GM19395 (cell line): ENCODE results near the gene DUS1L.

Experiments used
- ATAC-seq: cut with Tn5 transposase; IDR thresholded peaks from one replicate; pipeline ENCODE4 v1.9.1; 2021; ENCODE audit warnings: mild to moderate bottlenecking, moderate library complexity; ENCODE audit not compliant: unreplicated experiment

The DUS1L gene

DNA sequence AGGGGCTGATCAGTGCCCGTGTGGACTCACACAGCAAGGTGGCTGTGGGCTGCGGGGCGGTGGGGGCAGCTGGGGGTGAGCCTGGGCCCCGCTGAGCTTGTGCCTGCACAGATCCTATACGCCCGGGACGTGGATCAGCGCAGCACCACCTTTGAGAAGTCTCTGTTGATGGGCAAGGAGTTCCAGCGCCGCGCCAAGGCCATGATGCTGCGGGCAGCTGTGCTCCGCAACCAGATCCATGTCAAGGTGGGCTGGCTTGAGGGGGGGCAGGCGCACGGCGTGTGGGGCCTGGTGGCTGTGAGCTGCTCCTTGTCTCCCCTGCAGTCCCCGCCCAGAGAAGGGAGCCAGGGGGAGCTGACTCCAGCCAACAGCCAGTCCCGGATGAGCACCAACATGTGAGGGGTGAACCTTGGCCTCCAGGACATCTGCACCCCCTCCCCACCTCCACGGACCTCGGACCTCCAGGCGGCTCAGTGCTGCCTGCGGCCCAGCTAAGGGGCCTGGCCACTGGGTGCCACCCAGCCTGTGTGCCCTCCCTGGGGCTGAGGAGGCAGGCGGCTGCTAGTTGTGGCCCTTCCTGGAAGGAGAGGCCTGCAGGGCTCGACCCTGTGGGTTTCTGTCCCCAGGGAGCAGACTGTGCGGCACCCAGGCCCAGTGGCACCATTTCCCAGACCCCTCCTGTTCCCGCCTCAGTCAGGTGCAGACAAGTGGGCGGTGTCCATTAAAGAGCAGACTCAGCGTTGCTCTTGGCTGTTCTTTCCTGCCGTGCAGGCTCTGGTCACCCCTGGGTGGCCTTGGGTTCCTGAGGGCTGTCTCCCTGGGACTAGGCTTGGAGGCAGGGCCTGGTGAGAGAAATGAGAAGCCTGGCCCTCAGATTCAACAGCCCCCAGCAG, 8.6 kb downstream of the DUS1L start:
- ATAC-seq = no peak

GRCh38 chr17:82055965-82056728, 9.5 kb downstream of the DUS1L start:
- no peak for ATAC-seq

- no peak for ATAC-seq
Measured at GRCh38 chr17:82055023-82055964, 10.3 kb downstream of the DUS1L start.

GRCh38 chr17:82054351-82055022, 11.1 kb downstream of the DUS1L start:
- ATAC-seq = no peak

DNA sequence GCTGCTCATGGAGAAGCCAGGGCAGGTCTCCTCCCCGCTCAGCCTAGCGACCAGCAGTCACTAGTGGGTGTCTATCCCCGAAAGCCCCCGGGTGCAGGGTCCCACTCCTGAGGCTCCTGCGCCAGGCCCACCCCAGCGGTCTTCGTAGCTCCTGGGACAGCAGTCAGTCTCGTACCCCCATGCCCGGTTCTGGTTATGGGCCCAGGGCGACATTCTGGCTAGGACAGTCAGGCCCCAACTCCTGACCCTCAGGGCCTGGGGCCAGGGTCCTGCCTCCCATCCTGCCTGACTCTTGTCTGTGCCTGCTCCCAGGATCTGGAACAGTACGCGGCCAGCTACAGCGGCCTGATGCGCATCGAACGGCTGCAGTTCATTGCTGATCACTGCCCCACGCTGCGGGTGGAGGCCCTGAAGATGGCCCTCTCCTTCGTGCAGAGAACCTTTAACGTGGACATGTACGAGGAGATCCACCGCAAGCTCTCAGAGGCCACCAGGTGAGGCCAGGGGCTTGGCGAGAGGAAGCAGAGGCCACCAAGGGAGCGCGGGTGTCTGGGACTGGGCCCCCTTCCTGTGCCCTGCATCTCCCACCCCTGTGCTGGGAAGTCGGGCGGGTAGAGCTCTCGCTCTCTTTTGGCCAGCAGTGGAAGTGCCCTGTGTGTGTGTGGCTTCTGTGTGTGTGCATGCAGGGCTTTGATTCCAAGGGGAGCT, 11.9 kb downstream of the DUS1L start:
- ATAC-seq = no peak

- no peak for ATAC-seq
Measured at GRCh38 chr17:82053130-82053529, 12.5 kb downstream of the DUS1L start.

DNA sequence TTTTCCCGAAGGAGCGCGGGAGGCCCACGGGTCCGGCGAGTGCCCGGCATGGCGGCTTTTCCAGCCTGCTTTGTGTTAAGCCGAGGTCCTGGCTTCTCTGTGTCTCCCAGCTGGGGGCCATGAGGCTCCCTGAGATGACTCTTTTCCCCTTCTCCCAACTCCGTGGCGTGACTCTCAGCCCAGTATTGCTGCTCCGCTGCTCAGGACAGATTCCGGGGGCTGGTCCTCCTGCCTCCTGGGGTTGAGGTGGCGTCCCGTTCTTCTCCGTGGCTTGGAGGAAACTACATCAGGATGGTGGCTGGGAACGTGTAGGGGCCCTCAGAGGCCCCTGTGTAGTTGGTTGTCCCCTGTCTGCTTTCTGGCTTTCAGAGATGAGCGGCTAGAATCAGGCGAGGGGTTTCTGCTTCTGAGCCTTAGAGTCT, 13.0 kb downstream of the DUS1L start:
- ATAC-seq = no peak

DNA sequence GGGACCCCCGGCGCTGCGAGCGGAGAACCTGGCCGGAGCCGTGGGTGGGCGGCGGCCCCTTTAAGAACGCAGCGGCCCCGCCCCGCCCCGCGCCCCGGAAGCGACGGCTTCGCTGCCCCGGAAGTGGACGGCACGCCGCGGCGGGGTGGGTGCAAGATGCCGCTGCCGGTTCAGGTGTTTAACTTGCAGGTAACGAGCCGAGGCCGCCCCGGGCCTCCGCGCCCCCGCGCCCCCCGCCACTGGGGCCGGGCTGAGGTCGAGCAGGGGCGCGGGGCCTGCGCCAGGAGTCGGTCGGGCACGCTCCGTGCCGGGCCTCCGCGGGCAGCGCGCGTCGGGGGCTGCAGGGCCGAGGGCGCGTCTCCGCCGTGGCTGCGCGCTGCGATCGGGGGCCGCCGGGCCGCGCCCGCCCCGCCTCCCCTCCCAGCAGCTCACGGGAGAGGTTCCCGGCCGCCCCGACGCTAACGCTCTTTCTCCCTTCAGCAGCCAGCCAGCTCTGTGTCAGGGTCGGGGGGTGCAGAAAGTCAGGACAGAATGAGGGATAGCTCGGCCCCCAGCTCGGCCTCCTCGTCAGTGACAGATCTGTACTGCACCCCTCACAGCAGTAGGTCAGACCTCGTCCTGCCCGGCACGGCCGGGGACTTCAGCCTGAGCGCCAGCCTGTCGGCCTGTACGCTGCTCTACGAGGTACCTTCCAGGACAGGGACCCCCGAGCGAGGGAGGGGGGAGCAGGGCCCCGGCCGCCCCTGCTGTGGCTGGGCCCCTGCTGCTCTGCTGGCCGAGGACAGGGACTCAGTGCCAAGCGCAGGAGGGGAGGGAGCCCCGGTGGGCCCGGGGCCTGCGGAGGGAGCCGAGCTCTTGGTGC, 13.6 kb downstream of the DUS1L start, which contains the start of the genes GPS1 and RFNG:
TSS of gene GPS1 (plus strand) at position 123 of the 862 bp plus-strand sequence. CDS start at position 157, 34 bp downstream.
TSS of gene RFNG (minus strand) at position 36 of the 862 bp plus-strand sequence. CDS start 45 bp downstream, outside the sequence.
- ATAC-seq = peak; percentile 60

- no peak for ATAC-seq
Measured at GRCh38 chr17:82050761-82051641, 14.6 kb downstream of the DUS1L start.

GRCh38 chr17:82050152-82050760, 15.3 kb downstream of the DUS1L start:
- no peak for ATAC-seq

GRCh38 chr17:82049521-82049971, 16.1 kb downstream of the DUS1L start:
- no peak for ATAC-seq

DNA sequence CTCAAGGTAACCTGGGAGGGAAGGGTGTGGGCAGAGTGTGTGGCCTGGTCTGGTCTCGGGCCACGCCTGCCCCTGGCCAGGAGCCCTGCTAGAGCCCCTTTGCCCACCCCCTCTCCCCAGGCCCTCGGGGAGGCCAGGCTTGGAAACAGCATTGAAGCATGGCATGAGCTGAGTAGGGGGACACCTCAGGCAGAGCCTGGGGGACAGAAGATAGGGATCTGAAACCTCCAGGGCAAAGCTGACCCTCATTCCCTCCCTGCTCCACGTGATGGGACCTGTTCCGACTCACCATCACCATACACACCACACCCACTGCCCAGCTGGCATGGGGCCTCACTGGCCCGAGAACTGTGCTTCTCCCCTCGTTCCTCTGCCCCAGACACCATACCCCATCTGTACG, 16.5 kb downstream of the DUS1L start:
- ATAC-seq = no peak

DNA sequence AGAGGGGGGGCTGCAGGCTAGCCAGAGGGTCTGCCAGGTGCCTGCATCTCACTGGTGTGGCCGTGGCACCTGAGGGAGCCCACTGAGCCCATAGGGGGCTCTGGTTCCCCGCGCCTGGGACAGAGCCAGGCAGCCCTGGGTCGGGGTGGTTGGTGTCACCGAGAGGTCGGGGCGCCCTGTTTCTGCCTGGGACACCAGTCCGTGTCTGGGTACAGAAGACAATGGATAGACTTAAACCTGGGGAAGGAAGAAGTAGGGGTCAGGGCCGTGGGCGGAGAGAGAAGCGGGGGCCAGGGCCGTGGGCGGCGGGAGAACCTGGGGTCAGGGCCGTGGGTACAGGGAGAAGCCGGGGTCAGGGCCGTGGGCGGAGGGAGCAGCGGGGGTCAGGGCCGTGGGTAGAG, 17.0 kb downstream of the DUS1L start:
- ATAC-seq = no peak

GRCh38 chr17:82047914-82048570, 17.6 kb downstream of the DUS1L start:
- no peak for ATAC-seq

- ATAC-seq = no peak
Measured at GRCh38 chr17:82047379-82047778, 18.2 kb downstream of the DUS1L start.

GRCh38 chr17:82046903-82047302, 18.7 kb downstream of the DUS1L start:
- no peak for ATAC-seq
